NCI-H128 (cell line): ENCODE results near the gene SPAST.
A peak's percentile ranks its signal among the peaks of the same experiment; 100 is the strongest.
"Not testable (repeated sequence)": the region's sequence is repeated elsewhere in the genome, so short reads cannot be mapped to it uniquely, and the experiment has no call there.

Experiments used
- DNase-seq: peaks from one replicate; lab custom pipeline; 2025; ENCODE audit not compliant: unreplicated experiment; lab: John Stamatoyannopoulos, UW

The SPAST gene

GRCh38 chr2:32063310-32064020 lies at the start of gene SPAST:
Gene SPAST, plus strand, starts transcription at chr2:32063556. Its CDS starts 276 bp downstream, at chr2:32063832.
- peak; percentile 97 for DNase-seq

- not testable (repeated sequence) for DNase-seq
Observed at GRCh38 chr2:32018789-32019482, 44.4 kb upstream of the SPAST start.

- not testable (repeated sequence) for DNase-seq
Observed at GRCh38 chr2:32034198-32034887, 29.0 kb upstream of the SPAST start.

- peak; percentile 68 for DNase-seq
Observed at GRCh38 chr2:32039447-32040219, 23.7 kb upstream of the SPAST start, which contains the start of gene DPY30. Gene DPY30, minus strand, starts transcription at chr2:32039805. Its CDS starts 349 bp downstream, at chr2:32039456.

- no peak for DNase-seq
Observed at GRCh38 chr2:32043561-32043960, 19.8 kb upstream of the SPAST start.

GRCh38 chr2:32051836-32052439 lies 11.4 kb upstream of the SPAST start:
- DNase-seq = no peak

GRCh38 chr2:32054583-32054982 lies 8.8 kb upstream of the SPAST start:
- DNase-seq = not testable (repeated sequence)

- no peak for DNase-seq
Observed at GRCh38 chr2:32058130-32058529, 5.2 kb upstream of the SPAST start.

- DNase-seq = no peak
Observed at GRCh38 chr2:32060266-32060665, 3.1 kb upstream of the SPAST start.

- no peak for DNase-seq
Observed at GRCh38 chr2:32061430-32061829, 1.9 kb upstream of the SPAST start.

GRCh38 chr2:32061973-32062861 lies 1.1 kb upstream of the SPAST start:
- no peak for DNase-seq

- DNase-seq = no peak
Observed at GRCh38 chr2:32064021-32064601, 755 bp downstream of the SPAST start.

GRCh38 chr2:32064713-32065112 lies 1.4 kb downstream of the SPAST start:
- DNase-seq = no peak

GRCh38 chr2:32067549-32067948 lies 4.2 kb downstream of the SPAST start:
- DNase-seq = no peak

GRCh38 chr2:32074134-32074506 lies 10.8 kb downstream of the SPAST start:
- no peak for DNase-seq

- DNase-seq = no peak
Observed at GRCh38 chr2:32095671-32096070, 32.3 kb downstream of the SPAST start.

GRCh38 chr2:32108111-32108510 lies 44.8 kb downstream of the SPAST start:
- DNase-seq = no peak

- no peak for DNase-seq
Observed at GRCh38 chr2:32118055-32118454, 54.7 kb downstream of the SPAST start.

- DNase-seq = no peak
Observed at GRCh38 chr2:32119161-32119560, 55.8 kb downstream of the SPAST start.
